Testis (tissue), 3 donors: ENCODE measurements around the gene GSG1. TPM values are rescaled to one million over a fixed set of nuclear protein-coding genes. Genes with fewer than 3 reads are reported as not detected.

Source experiments
- DNase-seq: peaks from one replicate; pipeline ENCODE4 v3.0.0-alpha.2; 2019
- H3K27ac ChIP-seq, 2 donors: fragments of 200-600 bp; sonication (generic); one replicate each; pipeline ENCODE4 v1.5.1; 2019
- H3K27me3 ChIP-seq: fragments of 200-600 bp; sonication (generic); one replicate; pipeline ENCODE4 v1.5.1; 2019
- H3K36me3 ChIP-seq: fragments of 200-600 bp; sonication (generic); one replicate; pipeline ENCODE4 v1.5.1; 2017; ENCODE audit warnings: low read depth; ENCODE audit errors: missing control alignments
- H3K4me1 ChIP-seq: fragments of 200-600 bp; sonication (generic); one replicate; pipeline ENCODE4 v1.5.1; 2019
- H3K4me3 ChIP-seq, 2 donors: fragments of 200-600 bp; sonication (generic); one replicate each; pipeline ENCODE4 v1.5.1; 2017 to 2019
- H3K9me3 ChIP-seq: fragments of 200-600 bp; sonication (generic); one replicate; pipeline ENCODE4 v1.5.1; 2017
- CTCF ChIP-seq, 3 experiments: fragments of 450-650 bp in 2 of 3; fragments of 200-600 bp in 1 of 3; sonication (generic) in 1 of 3; IDR thresholded peaks; one replicate each; pipeline ENCODE4 v1.5.1; 2016 to 2019; ENCODE audit warnings: antibody characterized with exemption in 3 of 3, mild to moderate bottlenecking in 2 of 3, moderate library complexity in 1 of 3
- POLR2A ChIP-seq: fragments of 450-650 bp; IDR thresholded peaks from one replicate; pipeline ENCODE4 v1.6.1; 2017; ENCODE audit warnings: antibody characterized with exemption, mild to moderate bottlenecking, moderate library complexity
- WGBS, 2 donors: methylation state at CpG; one replicate each; pipeline ENCODE4 v1.1.5; 2018; 5-methylcytosine and 5-hydroxymethylcytosine counted together
- intact Hi-C: fragments of 100-400 bp; cut with DNase I; formaldehyde crosslinking; loops from one replicate; pipeline ENCODE4 v1.15.1; 2023; ENCODE audit warnings: low total_unique reads
- polyA plus RNA-seq: library from polyadenylated mRNA; stranded (reverse); fragments of 350-450 nt; fragmentation: Illumina TruSeq; extraction: RNeasy Lipid Tissue Mini Kit (QIAGEN cat#74804); gene quantifications from one replicate; pipeline ENCODE4 v1.2.3, GENCODE V29; 2014; ENCODE audit warnings: low read depth, low replicate concordance; ENCODE audit not compliant: insufficient read depth
- total RNA-seq, 2 donors: library from RNA; depleted of rRNA; stranded (reverse); fragments of >200 nt; gene quantifications; one replicate each; pipeline ENCODE4 v1.2.3, GENCODE V29; 2016

Gene GSG1
- total and polyA plus RNA-seq, 3 donors from 2014 or later = 133 to 695 (median 449) TPM

GRCh38 chr12:13097491-13098011 lies 5.9 kb downstream of the GSG1 start:
- no peak overlapping the region for H3K4me3 ChIP-seq
- intact Hi-C loops = loop anchor here (5.0 to 10.0 kb wide), 2 partner anchors 95 to 183 kb away; partner anchors contain the start of gene HEBP1
- peaks cover 33% of the 10 kb centered on the region for H3K4me1 ChIP-seq
- no peak for DNase-seq
- TF ChIP-seq POLR2A (no peak), CTCF (IDR thresholded peaks at IDR 0.05) (no peak)
- no peaks in the 10 kb centered on the region for H3K9me3 ChIP-seq
- H3K27ac ChIP-seq = peak overlapping the region; percentile 61 to 95
- no peaks in the 10 kb centered on the region for H3K36me3 ChIP-seq
- WGBS, 2 donors = 29 to 36% methylated on average over 9 of the region's 9 CpGs
- H3K27me3 ChIP-seq = no peaks in the 10 kb centered on the region

GRCh38 chr12:13095266-13095995 lies 8.0 kb downstream of the GSG1 start:
- DNase-seq = no peak
- Histone ChIP-seq H3K27ac (no peak overlapping the region), H3K27me3 (no peaks in the 10 kb centered on the region), H3K4me1 (peaks cover 19% of the 10 kb centered on the region), H3K36me3 (no peaks in the 10 kb centered on the region), H3K4me3 (no peak overlapping the region), H3K9me3 (no peaks in the 10 kb centered on the region)
- intact Hi-C loops = loop anchor here (5.0 to 10.0 kb wide), 2 partner anchors 93 to 181 kb away; partner anchors contain the start of gene HEBP1
- 80 to 90% methylated on average over 7 to 8 of the region's 8 CpGs for WGBS, 2 donors
- no peak for TF ChIP-seq POLR2A

GRCh38 chr12:13094367-13094766 lies 9.1 kb downstream of the GSG1 start:
- Histone ChIP-seq H3K4me1 (peaks cover 13% of the 10 kb centered on the region), H3K27ac (no peak overlapping the region), H3K27me3 (no peaks in the 10 kb centered on the region), H3K9me3 (no peaks in the 10 kb centered on the region), H3K36me3 (no peaks in the 10 kb centered on the region), H3K4me3 (no peak overlapping the region)
- intact Hi-C loops = loop anchor here (10.0 kb wide), 1 partner anchor 180 kb away; no protein-coding TSS in a partner anchor
- 27 to 32% methylated on average over 3 of the region's 3 CpGs for WGBS, 2 donors
- TF ChIP-seq CTCF (IDR thresholded peaks at IDR 0.05) (no peak), POLR2A (no peak)
- DNase-seq = peak; percentile 42

- Histone ChIP-seq H3K4me1 (peaks cover 13% of the 10 kb centered on the region), H3K36me3 (no peaks in the 10 kb centered on the region), H3K27ac (no peak overlapping the region), H3K4me3 (no peak overlapping the region), H3K9me3 (no peaks in the 10 kb centered on the region), H3K27me3 (no peaks in the 10 kb centered on the region)
- WGBS, 2 donors = 50 to 52% methylated on average over 2 of the region's 2 CpGs
- no peak for DNase-seq
- intact Hi-C loops = loop anchor here (10.0 kb wide), 1 partner anchor 179 kb away; no protein-coding TSS in a partner anchor
- TF ChIP-seq POLR2A (no peak), CTCF (IDR thresholded peaks at IDR 0.05) (no peak)
Observed at GRCh38 chr12:13093848-13094220, 9.6 kb downstream of the GSG1 start.

GRCh38 chr12:13093191-13093847 lies 10.1 kb downstream of the GSG1 start:
- Histone ChIP-seq H3K9me3 (no peaks in the 10 kb centered on the region), H3K27me3 (no peaks in the 10 kb centered on the region), H3K4me3 (no peak overlapping the region), H3K4me1 (peaks cover 13% of the 10 kb centered on the region), H3K36me3 (no peaks in the 10 kb centered on the region), H3K27ac (no peak overlapping the region)
- DNase-seq = no peak
- intact Hi-C loops = loop anchor here (10.0 kb wide), 1 partner anchor 179 kb away; no protein-coding TSS in a partner anchor
- no peak for TF ChIP-seq CTCF (IDR thresholded peaks at IDR 0.05)
- 59 to 71% methylated on average over 7 of the region's 7 CpGs for WGBS, 2 donors
